GM12873 (cell line): ENCODE measurements around the gene MAP2K6.

ENCODE experiments used
- CTCF ChIP-seq: IDR thresholded peaks from 2 replicates; pipeline ENCODE4 v1.5.1; 2012; ENCODE audit warnings: low read depth, mild to moderate bottlenecking, moderate library complexity, low read length, control low read depth; ENCODE audit not compliant: insufficient read depth; ENCODE audit errors: missing control alignments

Gene MAP2K6

DNA sequence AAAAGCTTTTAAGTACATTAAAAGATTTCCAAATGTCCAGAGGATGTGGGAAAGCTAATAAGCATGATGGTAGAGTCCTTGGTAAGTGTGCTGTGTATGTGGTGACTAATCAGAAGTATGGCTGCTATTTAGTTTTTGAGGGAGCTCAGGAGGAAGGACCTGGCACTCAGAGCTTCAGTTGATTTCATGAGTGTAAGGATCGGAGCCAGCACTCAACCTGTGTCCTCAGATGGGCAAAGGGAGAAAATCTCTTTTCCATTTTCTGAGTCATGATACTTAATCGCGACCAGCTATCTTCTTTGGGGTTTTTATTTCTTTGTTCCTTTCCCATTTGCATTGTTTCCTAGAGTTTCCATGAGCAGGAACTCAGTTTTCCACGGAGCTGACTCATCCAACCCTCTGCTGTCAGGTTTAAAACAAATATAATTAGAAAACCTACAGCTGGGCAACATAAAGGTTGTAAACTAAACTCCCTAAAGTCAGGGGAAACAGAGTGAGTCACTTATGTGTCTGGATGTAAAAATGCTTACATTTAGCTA, 125.4 kb downstream of the MAP2K6 start:
- no peak for TF ChIP-seq CTCF

DNA sequence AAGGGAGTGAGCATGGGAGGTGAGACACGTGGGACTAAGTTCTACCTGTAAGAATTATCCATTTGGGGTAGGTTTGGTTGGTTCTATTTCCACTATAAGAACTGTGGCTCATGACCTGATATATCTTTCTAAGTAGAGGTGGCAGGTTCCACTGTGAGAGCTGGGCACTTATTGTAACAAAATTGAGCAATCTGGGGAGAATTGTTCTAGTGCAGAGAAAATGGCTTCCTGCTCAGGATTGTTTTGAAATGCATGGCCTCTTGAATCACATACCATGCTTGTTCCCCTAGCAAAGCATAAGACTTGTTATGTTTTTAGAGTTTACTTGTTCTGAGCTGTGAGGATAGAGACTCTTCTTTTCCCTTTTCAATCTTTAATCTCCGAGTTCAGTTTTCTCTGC, 125.9 kb downstream of the MAP2K6 start:
- no peak for TF ChIP-seq CTCF

DNA sequence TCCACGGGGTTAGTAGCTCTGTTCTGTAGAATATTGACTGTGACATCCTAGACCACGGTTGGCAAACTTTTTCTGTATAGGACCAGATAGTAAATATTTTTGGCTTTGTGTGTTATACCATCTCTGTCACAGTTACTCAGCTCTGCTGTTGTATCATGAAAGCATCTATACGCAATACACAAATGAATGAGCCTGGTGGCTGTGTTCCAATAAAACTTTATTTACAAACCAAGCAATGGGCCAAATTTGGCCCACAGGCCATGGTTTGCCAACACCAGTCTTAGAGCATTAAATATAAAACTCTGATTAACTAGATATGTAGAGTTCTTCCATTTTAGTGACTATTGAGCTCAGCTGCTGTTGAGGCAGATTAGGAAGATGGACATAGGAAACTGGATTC, 132.7 kb downstream of the MAP2K6 start:
- TF ChIP-seq CTCF = no peak

- TF ChIP-seq CTCF = no peak
Observed at GRCh38 chr17:69547947-69548346, 133.4 kb downstream of the MAP2K6 start.

DNA sequence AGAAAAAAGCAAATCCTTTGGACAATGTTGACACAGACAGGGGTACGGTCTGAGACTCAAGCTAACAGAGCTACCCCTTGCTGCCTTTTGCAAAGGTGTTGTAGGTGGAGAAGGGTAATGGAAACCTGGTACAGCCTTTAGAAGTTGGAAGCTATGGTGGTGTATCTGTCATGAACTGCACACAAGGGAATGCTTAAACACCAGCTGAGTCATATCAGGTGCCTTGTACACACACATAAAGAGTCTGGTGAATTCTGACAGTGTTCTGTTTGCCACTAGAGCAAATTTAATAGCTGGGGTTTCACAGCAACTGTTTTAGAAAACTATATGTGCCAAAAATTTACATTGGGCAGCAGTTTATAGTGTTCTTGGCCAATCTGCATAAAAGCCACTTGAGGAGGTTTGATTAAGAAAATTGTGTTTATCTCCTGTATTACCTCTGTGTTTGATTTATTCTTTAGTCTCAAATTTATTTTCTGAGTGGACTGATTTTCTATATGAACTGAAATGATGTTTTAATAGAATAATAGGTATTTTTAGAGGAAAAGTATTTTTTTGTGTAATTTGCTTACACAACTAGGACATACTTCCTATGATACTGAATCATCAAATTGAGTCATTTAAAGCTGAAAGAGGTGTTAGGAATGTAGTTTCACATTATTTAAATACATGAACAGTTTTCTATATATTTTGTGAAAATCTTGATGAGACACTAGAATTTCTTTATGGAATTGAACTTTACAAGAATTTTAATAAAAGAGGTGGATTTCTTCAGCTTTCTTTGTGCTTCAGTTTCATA, 136.9 kb downstream of the MAP2K6 start:
- TF ChIP-seq CTCF = no peak

- TF ChIP-seq CTCF = no peak
Observed at GRCh38 chr17:69552986-69553667, 138.6 kb downstream of the MAP2K6 start.

- no peak for TF ChIP-seq CTCF
Observed at GRCh38 chr17:69555056-69555455, 140.6 kb downstream of the MAP2K6 start.
